Activated T-cell treated with anti-CD3 and anti-CD28 coated beads, Interleukin-2, amount 50 U/mL, for 4 hours (primary cell): ENCODE results near the gene WNT16. TPM values are rescaled to one million over a fixed set of nuclear protein-coding genes. Genes with fewer than 3 reads are reported as not detected.
"Not testable (repeated sequence)": the region's sequence is repeated elsewhere in the genome, so short reads cannot be mapped to it uniquely, and the experiment has no call there.

ENCODE experiments used
- ATAC-seq, 2 donors: fragments of 200-7000 bp; cut with Tn5 transposase; one replicate each; pipeline ENCODE4 v1.10.0; 2021
- DNase-seq: peaks from one replicate; pipeline ENCODE4 v3.0.0-alpha.2; 2020
- H3K27me3 Mint-ChIP-seq: one replicate; pipeline ENCODE4 v1.8.0; 2021; ENCODE audit warnings: low read depth, mixed read lengths
- H3K36me3 Mint-ChIP-seq: one replicate; pipeline ENCODE4 v1.8.0; 2022; ENCODE audit warnings: mixed read lengths; ENCODE audit not compliant: insufficient read depth
- H3K4me1 Mint-ChIP-seq: one replicate; pipeline ENCODE4 v1.8.0; 2021; ENCODE audit warnings: low read depth, mixed read lengths
- H3K4me3 Mint-ChIP-seq: one replicate; pipeline ENCODE4 v1.8.0; 2021; ENCODE audit warnings: mild to moderate bottlenecking, moderate library complexity, mixed read lengths
- H3K9me3 Mint-ChIP-seq: one replicate; pipeline ENCODE4 v1.8.0; 2021; ENCODE audit warnings: mixed read lengths
- total RNA-seq, 3 donors: library from RNA; stranded (reverse); gene quantifications; one replicate each; pipeline ENCODE4 v1.2.1, GENCODE V29; 2021

WNT16 gene
- total RNA-seq, 3 donors from 2014 or later, result 0.16 to 0.23 TPM; not detected in 1

DNA sequence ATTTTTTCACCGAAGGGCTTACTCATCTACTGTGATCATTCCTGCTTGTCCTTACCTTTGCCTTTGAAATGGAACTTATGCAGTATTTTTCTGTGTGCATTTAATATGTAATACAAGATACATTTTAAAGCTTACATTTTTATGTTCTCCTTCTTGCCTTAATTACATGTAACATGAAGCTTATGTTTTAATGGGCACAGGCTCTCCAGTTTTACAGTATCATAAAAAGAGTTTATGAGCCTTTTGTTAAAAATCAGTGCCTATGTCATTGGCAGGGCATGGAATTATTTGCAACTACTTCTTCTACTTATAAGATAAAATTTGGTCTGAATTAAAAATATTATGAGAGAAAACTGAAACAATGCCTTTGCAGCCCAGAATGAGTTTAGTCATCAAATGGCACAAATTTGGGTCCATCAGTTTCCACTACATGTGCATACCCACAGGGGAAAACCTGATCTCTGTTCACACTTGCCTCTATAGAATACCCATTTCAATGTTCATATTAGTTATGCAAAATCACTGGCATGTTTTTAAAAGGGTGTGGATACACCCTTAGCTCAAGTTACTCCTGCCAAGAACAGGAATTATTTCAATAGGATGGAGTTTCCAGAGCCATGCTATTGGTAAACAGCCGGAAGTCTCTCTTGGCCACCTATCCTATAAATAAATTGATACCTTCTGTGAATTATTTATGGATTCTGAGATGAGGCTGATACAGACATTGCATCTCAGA, 27.9 kb upstream of the WNT16 start:
- ATAC-seq, result no peak

DNA sequence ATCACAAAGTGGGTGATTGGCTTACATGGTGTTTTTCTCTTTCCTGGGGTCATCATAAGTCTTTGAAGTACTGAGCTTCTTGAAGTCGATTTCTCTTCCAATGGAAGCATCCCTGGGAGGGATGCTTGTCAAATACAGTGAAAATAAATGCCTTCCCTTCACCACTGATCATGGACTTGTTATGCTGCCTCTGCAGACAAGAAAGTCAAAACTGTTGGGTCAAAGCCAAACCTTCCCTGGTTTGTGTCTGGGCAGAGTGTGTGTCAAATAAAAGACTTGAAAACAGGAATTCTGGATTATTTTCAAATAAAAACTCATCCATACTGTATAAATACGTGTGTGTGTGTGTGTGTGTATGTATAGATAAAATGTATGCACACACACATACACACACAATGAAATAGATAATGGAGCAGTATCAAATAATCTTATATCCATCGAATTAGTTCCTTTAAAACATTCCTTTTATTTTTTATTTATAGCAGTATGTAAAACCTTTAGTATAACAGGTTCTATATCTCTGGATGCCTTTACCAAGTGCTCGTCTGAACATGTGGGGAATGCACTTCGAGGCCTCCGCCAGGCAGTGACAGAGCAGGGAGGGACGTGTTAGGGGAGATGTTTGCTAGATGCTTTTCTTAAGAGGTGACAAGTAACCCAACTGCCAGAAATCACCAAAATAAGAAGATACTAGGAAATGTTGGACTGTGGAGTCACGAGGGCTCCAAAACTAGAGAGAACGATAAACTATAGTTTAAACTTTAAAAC, 27.2 kb upstream of the WNT16 start:
- no peaks in the 10 kb centered on the region for H3K9me3 Mint-ChIP-seq
- H3K36me3 Mint-ChIP-seq, result no peaks in the 10 kb centered on the region
- ATAC-seq (no peak), DNase-seq (no peak)
- peaks cover 4% of the 10 kb centered on the region for H3K4me1 Mint-ChIP-seq
- peaks cover 21% of the 10 kb centered on the region for H3K27me3 Mint-ChIP-seq
- H3K4me3 Mint-ChIP-seq, result no peak overlapping the region

More for the DNA sequence above, 27.9 kb upstream of the WNT16 start:
- Mint-ChIP-seq H3K9me3 (no peaks in the 10 kb centered on the region), H3K27me3 (peaks cover 19% of the 10 kb centered on the region), H3K36me3 (no peaks in the 10 kb centered on the region), H3K4me3 (no peak overlapping the region), H3K4me1 (no peaks in the 10 kb centered on the region)
- no peak for DNase-seq

DNA sequence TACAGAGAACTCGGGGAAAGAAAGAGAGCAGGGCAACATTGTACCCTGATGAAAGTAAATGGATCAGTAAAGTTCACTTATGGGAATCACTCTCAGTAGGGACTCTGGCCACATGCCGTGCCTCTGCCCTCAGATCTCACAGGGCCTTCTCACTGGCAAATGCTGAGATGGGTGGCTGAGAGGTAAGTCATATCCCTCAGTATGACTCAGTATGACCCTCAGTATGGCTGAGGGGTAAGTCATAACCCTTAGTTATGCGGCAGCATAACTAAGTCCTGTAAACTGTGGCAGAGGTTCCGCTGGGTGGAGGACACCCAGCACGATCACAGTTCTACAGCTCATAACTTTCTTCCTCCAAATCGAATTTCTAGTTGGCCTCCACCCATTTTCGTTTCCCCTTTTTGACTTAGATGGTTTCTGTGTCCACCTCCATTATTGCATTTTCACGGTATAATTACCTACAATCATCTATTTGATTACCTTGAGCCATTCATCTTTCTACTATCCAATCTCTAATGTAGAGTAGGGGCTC, 26.5 kb upstream of the WNT16 start:
- Mint-ChIP-seq H3K4me1 (peaks cover 6% of the 10 kb centered on the region), H3K4me3 (no peak overlapping the region), H3K36me3 (no peaks in the 10 kb centered on the region), H3K27me3 (peaks cover 22% of the 10 kb centered on the region), H3K9me3 (no peaks in the 10 kb centered on the region)
- peak; percentile 72 to 73 for ATAC-seq
- DNase-seq, result no peak

DNA sequence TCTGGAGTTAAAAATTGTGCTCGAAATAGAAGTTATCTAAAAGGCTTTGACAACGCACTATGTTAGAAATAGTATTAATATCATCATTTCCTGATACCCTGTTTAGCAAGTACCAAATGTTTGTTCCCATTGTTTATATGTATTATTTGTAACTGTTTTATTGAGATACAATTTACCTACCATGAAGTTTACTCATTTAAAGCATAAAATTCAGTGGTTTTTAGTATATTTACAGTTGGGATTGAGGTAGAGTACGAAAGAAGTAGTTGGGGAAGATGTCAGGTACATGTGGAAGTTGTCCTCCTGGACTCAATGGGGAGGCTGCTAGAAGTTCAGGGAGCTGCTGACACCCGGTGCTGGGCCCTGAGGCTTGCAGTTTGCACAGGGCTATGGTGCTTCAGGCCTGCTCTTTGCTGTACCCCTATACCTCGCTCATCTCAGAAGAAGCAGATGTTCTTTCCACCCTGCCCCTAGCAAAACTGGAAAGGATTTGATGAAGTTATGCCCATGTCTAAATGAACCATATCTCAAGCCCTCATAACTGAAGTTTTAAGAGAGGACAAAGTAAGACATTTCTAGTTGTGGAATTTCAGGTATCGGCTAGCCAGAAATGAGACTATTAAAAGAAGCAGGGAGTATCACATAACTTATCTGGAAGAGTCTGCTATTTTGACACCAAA, 25.2 kb upstream of the WNT16 start:
- H3K4me3 Mint-ChIP-seq, result no peak overlapping the region
- H3K36me3 Mint-ChIP-seq, result no peaks in the 10 kb centered on the region
- ATAC-seq (no peak), DNase-seq (no peak)
- H3K9me3 Mint-ChIP-seq, result no peaks in the 10 kb centered on the region
- H3K27me3 Mint-ChIP-seq, result peaks cover 30% of the 10 kb centered on the region
- H3K4me1 Mint-ChIP-seq, result peaks cover 6% of the 10 kb centered on the region

DNA sequence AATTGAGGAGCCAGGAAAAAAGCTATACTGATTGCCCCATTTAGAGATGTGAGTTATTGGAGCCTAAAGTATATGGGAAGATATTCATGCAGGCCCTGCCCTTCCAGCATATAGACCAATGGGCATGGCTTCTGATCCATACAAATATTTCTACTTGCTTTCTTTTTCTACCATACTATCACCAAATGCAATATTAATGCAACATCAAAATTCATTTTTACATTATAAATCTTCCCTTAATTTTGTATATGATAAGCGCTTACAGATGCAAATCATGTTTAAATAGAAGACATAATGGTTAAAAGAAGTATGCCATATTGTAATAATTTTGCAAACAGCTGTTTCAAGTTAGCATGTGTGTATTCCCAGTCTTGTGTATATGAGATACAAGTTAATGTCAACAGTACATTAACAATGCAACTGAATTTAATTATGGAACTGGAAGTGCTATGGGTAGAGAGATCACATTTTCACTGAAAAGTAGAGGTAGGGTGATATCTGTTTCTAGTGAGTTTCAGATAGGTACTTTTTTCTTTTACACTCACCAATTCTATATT, 24.6 kb upstream of the WNT16 start:
- H3K4me1 Mint-ChIP-seq, result peaks cover 6% of the 10 kb centered on the region
- DNase-seq (no peak), ATAC-seq (no peak)
- no peaks in the 10 kb centered on the region for H3K9me3 Mint-ChIP-seq
- no peak overlapping the region for H3K4me3 Mint-ChIP-seq
- H3K36me3 Mint-ChIP-seq, result no peaks in the 10 kb centered on the region
- H3K27me3 Mint-ChIP-seq, result peaks cover 31% of the 10 kb centered on the region

DNA sequence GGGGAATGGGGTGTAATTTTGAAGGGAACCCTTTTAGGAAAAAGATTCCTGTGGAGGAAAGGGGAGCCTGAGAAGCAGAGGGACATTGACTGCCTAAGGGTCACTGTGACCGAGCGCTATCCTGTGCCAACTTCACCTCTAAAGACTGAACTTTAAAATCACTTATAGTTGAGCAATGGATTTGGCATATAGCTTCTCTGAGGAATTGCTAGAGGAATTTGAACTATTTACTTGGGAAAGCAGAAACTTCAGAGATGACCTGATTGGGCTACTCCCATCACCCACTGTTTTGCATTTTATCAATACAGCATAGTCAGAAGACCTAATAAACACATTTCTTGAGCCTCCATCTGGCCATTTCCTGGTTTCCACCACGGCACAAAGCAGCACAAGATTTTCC, 23.7 kb upstream of the WNT16 start:
- no peak for ATAC-seq
- no peaks in the 10 kb centered on the region for H3K36me3 Mint-ChIP-seq
- no peak overlapping the region for H3K4me3 Mint-ChIP-seq
- peaks cover 6% of the 10 kb centered on the region for H3K4me1 Mint-ChIP-seq
- H3K27me3 Mint-ChIP-seq, result peaks cover 34% of the 10 kb centered on the region
- H3K9me3 Mint-ChIP-seq, result no peaks in the 10 kb centered on the region
- no peak for DNase-seq

DNA sequence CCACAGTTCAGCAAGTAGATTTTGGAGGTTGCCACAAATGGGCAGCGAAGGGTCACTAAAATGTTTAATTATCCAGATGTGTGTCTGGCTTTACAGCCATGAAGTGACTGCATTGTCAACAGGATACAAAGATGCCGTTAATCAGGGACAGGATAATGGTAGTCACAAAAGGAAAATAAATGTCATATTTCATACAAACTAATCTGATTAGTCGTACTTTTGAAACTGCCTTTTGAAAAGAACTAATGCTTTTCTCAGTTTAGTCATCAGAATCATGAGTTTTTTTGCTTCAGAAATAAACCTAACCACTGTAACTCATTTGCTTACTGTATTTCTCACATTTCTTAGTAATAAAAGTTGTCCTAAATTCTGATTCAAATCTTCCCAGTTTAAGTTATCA, 22.2 kb upstream of the WNT16 start:
- H3K4me1 Mint-ChIP-seq, result peaks cover 6% of the 10 kb centered on the region
- no peaks in the 10 kb centered on the region for H3K9me3 Mint-ChIP-seq
- ATAC-seq (peak; percentile 35 to 56), DNase-seq (no peak)
- peaks cover 32% of the 10 kb centered on the region for H3K27me3 Mint-ChIP-seq
- no peak overlapping the region for H3K4me3 Mint-ChIP-seq
- no peaks in the 10 kb centered on the region for H3K36me3 Mint-ChIP-seq

DNA sequence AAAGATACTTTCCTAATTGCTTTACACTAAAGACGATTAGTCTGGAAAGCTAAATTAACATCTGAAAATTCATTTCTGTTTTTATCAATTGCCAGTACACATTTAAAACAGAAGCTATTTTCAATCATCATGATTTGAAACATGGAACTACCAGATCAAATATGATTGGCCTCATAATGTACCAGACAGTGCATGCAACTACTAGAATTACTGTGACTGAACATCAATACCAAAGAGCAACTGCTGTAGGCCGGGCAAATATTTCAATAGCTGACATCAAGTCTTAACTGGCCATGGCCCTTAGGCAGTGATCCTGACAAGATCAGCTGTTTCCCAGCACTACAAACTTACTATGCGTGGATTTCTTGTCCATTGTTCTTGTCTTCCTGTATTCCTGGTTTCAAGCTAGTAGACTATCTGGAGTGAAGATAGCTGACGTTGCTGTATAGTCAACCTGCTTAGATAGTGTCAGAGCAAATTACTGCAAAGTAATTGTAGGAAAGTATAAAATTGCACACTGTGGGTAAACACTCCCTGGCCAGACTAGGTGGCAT, 21.7 kb upstream of the WNT16 start:
- Mint-ChIP-seq H3K36me3 (no peaks in the 10 kb centered on the region), H3K4me3 (no peak overlapping the region), H3K9me3 (no peaks in the 10 kb centered on the region), H3K27me3 (peaks cover 28% of the 10 kb centered on the region), H3K4me1 (peaks cover 6% of the 10 kb centered on the region)
- ATAC-seq (peak; percentile 26 to 30), DNase-seq (no peak)

DNA sequence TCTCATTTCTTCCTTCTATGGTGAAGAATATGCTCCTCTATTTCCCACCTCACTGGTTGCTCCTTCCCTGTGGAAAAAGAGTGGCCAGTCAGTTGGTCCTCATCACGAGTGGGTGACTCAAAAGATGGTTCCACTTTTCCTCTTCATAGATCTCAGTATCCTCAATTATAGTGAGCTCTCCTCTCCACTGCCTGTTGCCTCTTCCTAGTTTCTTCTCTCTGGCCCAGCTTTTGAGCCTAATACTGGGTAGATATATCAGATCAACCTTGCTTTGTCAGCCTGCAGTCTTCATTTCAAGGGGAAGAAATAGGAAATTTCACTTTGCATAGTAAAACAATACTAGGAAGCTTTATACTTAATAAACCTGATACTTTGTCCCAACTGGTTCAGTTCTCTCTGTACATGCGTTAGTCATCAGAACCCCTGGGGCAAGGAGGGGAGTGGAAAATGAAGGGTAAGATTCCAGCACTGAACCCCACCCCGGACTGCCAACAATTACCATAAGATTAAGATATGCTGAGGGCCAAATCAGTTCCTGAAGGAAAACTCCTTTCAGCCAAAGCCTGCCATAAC, 15.5 kb upstream of the WNT16 start:
- DNase-seq (no peak), ATAC-seq (no peak)
- H3K36me3 Mint-ChIP-seq, result no peaks in the 10 kb centered on the region
- H3K9me3 Mint-ChIP-seq, result no peaks in the 10 kb centered on the region
- no peak overlapping the region for H3K4me3 Mint-ChIP-seq
- no peaks in the 10 kb centered on the region for H3K4me1 Mint-ChIP-seq
- peaks cover 19% of the 10 kb centered on the region for H3K27me3 Mint-ChIP-seq

DNA sequence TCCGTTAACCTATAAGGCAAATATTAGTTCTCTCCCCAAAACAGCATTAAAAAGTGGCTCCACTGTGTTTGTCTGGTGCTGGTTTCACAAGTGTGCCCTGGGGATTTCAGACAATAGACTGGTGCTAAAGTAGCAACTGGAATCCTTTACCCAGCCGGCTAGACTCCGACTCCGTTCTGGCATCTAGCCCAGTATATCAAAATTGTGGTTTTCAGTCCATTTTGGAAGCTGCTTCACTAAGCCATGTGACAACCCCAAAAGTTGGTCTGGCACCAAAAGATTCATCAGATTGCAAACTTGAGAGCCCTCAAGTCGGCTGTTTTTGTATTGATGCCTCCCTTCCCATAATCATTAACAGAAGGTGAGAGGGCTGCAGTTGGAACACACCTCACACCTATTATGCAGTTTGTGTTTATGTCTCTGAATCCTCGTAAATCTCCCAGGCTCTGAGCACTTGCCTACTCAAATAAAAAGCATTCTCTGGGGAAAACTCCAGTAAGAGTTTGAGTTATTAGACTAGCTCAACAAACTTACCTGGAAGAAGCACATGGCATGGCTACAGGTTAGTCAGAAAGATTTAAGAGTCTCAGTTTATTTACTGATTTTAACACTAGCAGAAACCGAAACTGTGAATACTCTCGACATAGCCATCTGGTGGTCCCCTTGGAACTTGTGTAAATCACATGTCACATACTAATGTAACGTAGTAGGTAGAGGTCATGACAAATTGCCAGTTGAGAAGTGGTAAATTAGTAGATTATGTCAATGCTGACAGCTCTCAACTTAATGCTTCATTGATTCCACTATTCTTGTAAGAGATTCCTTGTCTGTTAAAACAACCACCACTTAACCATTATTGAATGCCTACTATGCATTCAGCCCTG, 14.8 kb upstream of the WNT16 start:
- H3K27me3 Mint-ChIP-seq, result peaks cover 15% of the 10 kb centered on the region
- no peaks in the 10 kb centered on the region for H3K9me3 Mint-ChIP-seq
- H3K36me3 Mint-ChIP-seq, result no peaks in the 10 kb centered on the region
- ATAC-seq (no peak), DNase-seq (no peak)
- no peak overlapping the region for H3K4me3 Mint-ChIP-seq
- H3K4me1 Mint-ChIP-seq, result no peaks in the 10 kb centered on the region

DNA sequence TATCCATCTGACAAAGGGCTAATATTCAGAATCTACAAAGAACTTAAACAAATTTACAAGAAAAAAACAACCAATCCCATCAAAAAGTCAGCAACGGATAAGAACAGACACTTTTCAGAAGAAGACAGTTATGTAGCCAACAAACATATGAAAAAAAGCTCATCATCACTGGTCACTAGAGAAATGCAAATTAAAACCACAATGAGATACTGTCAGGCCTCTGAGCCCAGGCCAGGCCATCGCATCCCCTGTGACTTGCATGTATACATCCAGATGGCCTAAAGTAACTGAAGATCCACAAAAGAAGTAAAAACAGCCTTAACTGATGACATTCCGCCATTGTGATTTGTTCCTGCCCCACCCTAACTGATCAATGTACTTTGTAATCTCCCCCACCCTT, 13.6 kb upstream of the WNT16 start:
- H3K36me3 Mint-ChIP-seq, H3K4me1 Mint-ChIP-seq, H3K4me3 Mint-ChIP-seq, ATAC-seq, DNase-seq, H3K27me3 Mint-ChIP-seq, H3K9me3 Mint-ChIP-seq: not testable (repeated sequence)

DNA sequence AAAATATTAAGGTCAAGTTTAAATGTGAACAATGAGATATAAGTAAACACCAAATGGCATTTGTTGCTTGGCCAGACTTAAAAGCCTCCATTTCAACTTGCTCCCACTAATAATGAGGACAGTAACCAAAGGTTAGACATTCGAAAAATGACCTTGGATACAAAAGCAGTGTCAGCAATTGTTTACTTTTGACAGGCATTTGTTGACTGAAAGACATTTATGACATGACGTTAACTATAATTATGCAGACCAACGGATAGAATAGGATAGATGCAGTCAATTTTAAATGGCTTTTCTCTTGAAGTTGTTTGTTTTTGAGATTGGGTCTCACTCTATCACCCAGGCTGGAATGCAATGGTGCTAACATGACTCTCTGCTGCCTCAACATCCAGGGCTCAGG, 6.3 kb upstream of the WNT16 start:
- ATAC-seq, result no peak
- H3K4me1 Mint-ChIP-seq, result no peaks in the 10 kb centered on the region
- H3K4me3 Mint-ChIP-seq, result no peak overlapping the region
- DNase-seq, result no peak
- no peaks in the 10 kb centered on the region for H3K36me3 Mint-ChIP-seq
- peaks cover 21% of the 10 kb centered on the region for H3K27me3 Mint-ChIP-seq
- H3K9me3 Mint-ChIP-seq, result no peaks in the 10 kb centered on the region
